SK-MEL-5 (cell line): ENCODE data around the gene TMEM72. TPM values are rescaled to one million over a fixed set of nuclear protein-coding genes. Genes with fewer than 3 reads are reported as not detected.

Experiments used
- DNase-seq: peaks from one replicate; pipeline ENCODE4 v3.0.0-alpha.2; 2016; ENCODE audit warnings: low read depth, low spot score
- in situ Hi-C: cut with HindIII; loops from 2 replicates; pipeline ENCODE4 v1.10.0; 2016; ENCODE audit warnings: low sequenced_read_pairs, high pct_unique_total_duplicates, low pct_unique_long_range_greater_than_20kb
- total RNA-seq: library from RNA; depleted of rRNA; stranded (reverse); fragments of >200 nt; shearing (Covaris generic); gene quantifications from 2 replicates; pipeline ENCODE4 v1.2.3, GENCODE V29; 2014

The TMEM72 gene
- total RNA-seq, 1 experiment from 2014 or later: not detected

- no peak for DNase-seq
- in situ Hi-C loops: no loop called here
Measured at GRCh38 chr10:44926751-44927351, 15.7 kb downstream of the TMEM72 start.

DNA sequence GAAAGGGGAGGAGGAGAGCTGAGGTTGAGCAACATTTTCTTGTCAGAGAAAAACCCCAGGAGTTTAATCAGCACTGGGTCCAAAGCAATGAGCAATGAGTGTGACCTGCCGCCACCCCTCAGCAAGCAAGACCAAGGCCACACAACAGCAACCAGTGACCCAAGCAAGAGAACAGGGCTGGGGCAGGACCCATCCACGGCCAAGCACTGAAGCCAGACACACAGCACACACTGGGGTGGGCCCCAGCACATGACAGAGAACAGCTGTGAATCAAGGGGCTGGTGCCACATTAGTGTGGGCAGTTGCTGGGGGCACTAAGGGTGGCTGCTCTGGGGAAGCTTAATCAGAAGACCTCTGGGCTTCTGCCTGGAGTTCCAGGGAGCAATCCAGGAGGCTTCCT lies 16.2 kb downstream of the TMEM72 start:
- in situ Hi-C loops: no loop called here
- no peak for DNase-seq

GRCh38 chr10:44928462-44928861 lies 17.3 kb downstream of the TMEM72 start:
- no peak for DNase-seq
- in situ Hi-C loops: no loop called here

- in situ Hi-C loops: no loop called here
- no peak for DNase-seq
Measured at GRCh38 chr10:44929356-44930255, 18.5 kb downstream of the TMEM72 start.

DNA sequence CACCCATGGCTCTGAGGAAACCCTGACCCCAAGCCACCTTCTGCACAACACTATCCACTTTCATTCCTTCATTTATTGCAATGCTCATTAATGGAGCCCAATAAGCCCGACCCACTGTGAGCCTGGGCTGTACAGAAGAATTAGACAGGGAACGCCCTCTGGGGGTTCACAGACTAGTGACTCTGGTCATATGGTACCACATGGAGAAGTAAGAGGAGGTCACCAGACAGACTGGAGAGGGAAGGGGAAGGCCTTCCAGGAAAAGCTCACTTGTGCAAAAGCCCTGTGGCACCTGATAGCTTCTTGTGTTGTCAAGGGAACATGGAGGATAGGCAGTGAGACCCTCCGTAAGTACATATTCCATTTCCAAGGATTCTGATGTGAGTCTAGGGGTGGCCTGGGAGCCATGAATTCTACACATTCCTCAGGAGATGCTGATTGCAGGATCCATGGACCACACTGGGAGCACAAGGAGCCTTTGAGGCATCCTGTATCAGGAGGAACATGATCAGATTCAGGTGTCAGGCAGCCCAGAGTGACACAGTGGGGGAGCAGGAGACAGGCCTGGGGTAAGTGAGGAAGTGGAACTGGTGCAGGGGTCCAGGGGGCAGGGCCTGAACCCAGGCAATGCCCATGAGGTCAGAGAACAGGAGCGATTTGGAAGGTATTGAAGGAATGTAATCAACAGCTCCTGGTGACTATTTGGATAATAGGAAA lies 19.9 kb downstream of the TMEM72 start:
- DNase-seq: no peak
- in situ Hi-C loops: no loop called here

DNA sequence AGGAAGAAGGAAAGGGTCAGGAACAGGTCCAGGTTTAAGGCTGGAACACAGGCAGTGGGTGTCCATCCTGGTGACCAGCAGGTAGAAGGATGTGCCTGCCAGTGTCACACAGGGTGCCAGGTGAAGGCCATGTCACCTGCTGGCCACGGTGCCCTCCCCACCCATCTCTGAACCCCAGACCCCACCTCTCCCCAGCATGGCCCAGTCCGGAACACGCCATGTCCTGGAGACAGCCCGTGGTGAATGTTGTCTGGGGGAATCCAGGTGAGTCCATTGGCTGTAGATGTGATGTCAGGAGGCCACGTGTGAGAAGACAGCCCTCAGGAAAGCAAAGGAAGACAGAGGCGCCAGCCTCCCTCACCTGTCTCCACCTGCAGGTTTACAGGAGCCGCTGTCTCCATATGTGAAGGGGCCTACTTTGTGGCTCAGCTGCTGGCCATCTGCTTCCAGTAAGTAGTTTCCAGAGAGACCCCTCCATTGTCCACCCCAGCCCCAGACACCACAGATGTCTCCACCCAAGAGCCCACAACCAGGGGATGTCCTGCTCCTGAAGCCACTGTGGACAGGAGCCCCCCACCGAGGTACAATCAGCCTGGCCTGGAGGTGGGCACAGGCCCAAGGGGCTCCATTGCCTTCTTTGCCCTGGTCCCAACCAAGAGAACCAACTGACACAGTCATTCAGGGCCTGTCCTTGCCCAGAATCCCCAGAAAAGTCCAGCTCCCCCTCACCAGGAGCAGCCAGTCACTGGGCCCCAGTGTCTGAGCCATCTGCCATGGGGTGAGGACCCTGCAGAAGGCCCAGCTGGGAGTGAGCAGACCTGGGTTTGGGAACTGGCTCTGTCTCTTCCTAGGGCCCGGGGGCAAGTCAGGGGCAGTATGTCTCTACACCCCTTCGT lies 20.7 kb downstream of the TMEM72 start:
- DNase-seq: no peak
- in situ Hi-C loops: no loop called here

- in situ Hi-C loops: no loop called here
- peak; percentile 78 for DNase-seq
Measured at GRCh38 chr10:44932517-44933450, 21.6 kb downstream of the TMEM72 start.

- in situ Hi-C loops: no loop called here
Measured at GRCh38 chr10:44933451-44934321, 22.5 kb downstream of the TMEM72 start.

GRCh38 chr10:44934416-44935200 lies 23.5 kb downstream of the TMEM72 start:
- in situ Hi-C loops: no loop called here

More at GRCh38 chr10:44933451-44934321, 22.5 kb downstream of the TMEM72 start:
- DNase-seq: no peak

DNA sequence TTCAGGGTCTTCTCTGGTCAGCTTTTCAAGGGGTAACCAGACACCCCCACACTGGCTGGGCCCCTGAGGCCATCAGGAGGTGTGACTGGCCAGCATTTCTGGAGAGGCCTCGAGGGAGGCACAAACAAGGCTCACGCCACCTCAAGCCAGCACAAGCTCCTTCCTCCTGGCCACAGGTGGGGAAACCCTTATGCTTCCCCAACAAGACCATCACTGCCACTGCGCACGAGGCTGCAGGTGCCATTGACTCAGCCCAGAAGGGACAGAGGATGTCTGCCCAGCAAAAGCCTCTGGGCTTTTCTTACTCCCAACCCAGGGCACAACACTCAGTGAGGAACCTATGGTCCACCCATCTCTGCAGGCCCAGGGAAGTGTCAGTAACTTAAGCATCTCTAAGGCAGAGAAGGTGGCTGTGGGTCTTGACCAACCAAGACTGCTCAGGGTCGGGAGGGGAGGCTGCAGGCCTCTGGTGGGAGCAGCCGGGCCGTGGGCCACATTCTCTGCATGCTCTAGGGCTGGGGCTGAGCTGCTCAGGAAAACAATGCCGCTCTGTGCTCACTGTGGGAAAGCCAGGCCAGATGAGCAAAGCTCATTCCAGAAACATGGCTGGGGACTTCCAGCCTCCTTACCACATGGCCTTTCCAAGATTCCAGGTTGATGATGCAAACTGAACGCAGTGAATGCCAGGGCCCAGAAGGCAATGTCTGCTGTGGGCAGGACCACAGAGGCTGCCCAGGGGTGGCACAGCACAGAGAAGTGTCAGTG lies 24.2 kb downstream of the TMEM72 start:
- DNase-seq: peak; percentile 69

More at GRCh38 chr10:44934416-44935200, 23.5 kb downstream of the TMEM72 start:
- no peak for DNase-seq

DNA sequence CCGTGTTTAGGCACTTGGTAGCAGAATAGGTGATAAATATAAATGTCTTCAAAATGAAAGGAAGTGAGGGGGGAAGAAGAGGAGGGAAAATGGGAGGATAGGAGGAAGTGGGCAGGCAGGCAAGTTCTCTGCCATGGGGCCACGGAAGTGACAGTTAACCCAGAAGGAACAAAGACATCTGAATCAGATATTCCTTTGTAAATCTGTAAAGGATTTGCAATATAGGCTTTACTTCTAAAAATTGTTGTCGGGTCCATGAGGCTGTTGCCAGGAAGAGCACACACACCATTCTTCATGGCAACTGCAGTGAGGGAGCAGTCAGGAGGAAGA lies 24.8 kb downstream of the TMEM72 start:
- in situ Hi-C loops: no loop called here
- no peak for DNase-seq

More for the DNA sequence above, 24.2 kb downstream of the TMEM72 start:
- in situ Hi-C loops: no loop called here

GRCh38 chr10:44936314-44936975 lies 25.3 kb downstream of the TMEM72 start:
- DNase-seq: no peak
- in situ Hi-C loops: no loop called here

- no peak for DNase-seq
- in situ Hi-C loops: no loop called here
Measured at GRCh38 chr10:44937196-44938005, 26.3 kb downstream of the TMEM72 start.
